GM12864 (cell line): ENCODE data around the gene PIK3R4.

Source experiments
- DNase-seq: peaks from one replicate; pipeline ENCODE4 v3.0.0-alpha.2; 2011; ENCODE audit warnings: low read depth
- H3K4me3 ChIP-seq: 2 replicates; pipeline ENCODE4 v1.5.1; 2011; ENCODE audit warnings: mild to moderate bottlenecking, low read depth, low read length, control low read depth
- TF ChIP-seq, protein P1 (sequence below): IDR thresholded peaks from 2 replicates; pipeline ENCODE4 v1.5.1; 2011; ENCODE audit warnings: low read depth, mild to moderate bottlenecking, moderate library complexity, low read length, control low read depth, inconsistent platforms; ENCODE audit errors: missing control alignments

PIK3R4 gene

GRCh38 chr3:130746246-130747039, at the start of gene PIK3R4:
Gene PIK3R4, minus strand, starts transcription at chr3:130746829. Its CDS starts 1,611 bp downstream, at chr3:130745218.
- TF ChIP-seq, protein P1, sequence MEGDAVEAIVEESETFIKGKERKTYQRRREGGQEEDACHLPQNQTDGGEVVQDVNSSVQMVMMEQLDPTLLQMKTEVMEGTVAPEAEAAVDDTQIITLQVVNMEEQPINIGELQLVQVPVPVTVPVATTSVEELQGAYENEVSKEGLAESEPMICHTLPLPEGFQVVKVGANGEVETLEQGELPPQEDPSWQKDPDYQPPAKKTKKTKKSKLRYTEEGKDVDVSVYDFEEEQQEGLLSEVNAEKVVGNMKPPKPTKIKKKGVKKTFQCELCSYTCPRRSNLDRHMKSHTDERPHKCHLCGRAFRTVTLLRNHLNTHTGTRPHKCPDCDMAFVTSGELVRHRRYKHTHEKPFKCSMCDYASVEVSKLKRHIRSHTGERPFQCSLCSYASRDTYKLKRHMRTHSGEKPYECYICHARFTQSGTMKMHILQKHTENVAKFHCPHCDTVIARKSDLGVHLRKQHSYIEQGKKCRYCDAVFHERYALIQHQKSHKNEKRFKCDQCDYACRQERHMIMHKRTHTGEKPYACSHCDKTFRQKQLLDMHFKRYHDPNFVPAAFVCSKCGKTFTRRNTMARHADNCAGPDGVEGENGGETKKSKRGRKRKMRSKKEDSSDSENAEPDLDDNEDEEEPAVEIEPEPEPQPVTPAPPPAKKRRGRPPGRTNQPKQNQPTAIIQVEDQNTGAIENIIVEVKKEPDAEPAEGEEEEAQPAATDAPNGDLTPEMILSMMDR: no peak
- peak within 1 kb of the TSS; percentile 89 for H3K4me3 ChIP-seq
- peak; percentile 99 for DNase-seq

- no peak overlapping the region for H3K4me3 ChIP-seq
- DNase-seq: no peak
- TF ChIP-seq, protein P1: no peak
Measured at GRCh38 chr3:130795396-130795795, 48.8 kb upstream of the PIK3R4 start.

GRCh38 chr3:130792246-130792645, 45.6 kb upstream of the PIK3R4 start:
- H3K4me3 ChIP-seq: no peak overlapping the region
- no peak for DNase-seq
- TF ChIP-seq, protein P1: no peak

DNA sequence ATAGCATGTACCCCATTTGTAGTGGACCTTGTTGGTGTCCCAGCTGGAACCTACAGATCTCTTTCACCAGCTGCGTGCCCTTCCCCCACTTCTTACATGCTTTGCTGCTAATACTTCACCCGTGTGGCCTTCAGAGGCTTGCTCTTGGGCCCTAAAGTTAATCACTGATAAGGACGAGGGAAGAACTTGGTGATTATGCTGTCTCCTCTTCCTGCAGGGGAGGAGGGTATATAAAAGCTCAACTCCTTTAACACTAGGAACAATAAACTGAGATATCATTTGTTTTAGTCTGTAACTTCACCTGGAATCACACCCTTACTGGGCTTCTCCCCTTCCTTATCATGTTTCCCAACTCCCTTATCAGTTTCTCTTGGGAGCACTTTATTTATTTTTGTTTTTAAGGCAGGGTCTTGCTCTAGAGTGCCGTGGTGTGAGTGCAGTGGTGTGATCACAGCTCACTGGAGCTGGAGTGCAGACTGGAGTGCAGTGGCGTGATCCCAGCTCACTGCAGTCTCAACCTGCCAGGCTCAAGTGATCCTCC, 43.2 kb upstream of the PIK3R4 start:
- no peak for DNase-seq
- TF ChIP-seq, protein P1: no peak
- H3K4me3 ChIP-seq: no peak overlapping the region

DNA sequence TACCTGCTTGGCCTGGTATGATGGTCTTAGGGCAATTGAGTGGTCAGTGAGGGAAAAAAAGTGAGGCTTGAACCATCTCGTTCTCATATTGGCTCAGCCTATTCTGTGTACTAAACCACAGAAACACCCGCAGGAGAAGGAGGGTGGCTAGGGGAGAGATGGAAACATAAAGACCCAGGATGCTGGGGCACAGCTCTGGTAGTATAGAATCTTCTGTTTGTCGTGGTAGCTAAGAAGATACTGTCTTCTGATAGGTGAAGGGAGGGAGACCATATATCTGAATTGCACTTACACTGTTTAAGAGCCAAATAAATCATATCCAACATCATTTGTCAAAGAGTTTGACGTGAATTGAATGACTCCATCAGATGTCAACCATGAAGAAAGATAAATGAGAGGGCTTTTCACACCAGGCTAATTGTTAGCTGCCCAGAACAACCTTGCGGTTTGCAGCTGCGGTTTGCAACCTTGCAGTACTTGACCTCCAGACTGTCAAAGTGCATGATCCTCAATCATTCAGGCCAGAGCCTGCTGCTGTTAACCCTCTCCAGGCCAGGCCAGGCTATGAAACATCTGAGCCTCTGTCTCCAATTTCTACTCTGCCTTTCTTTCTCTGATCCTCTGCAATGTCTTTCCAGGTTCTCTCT, 40.9 kb upstream of the PIK3R4 start:
- TF ChIP-seq, protein P1: no peak
- H3K4me3 ChIP-seq: no peak overlapping the region
- no peak for DNase-seq

- DNase-seq: no peak
- TF ChIP-seq, protein P1: no peak
- H3K4me3 ChIP-seq: no peak overlapping the region
Measured at GRCh38 chr3:130786306-130786705, 39.7 kb upstream of the PIK3R4 start.
